Limb (tissue), 2 donors: ENCODE results near the gene ITPKB.
"Not testable (repeated sequence)": the region's sequence is repeated elsewhere in the genome, so short reads cannot be mapped to it uniquely, and the experiment has no call there.

Experiments used
- DNase-seq, 2 donors: peaks; one replicate each; pipeline ENCODE4 v3.0.0-alpha.2; 2016; ENCODE audit errors: extremely low spot score in 2 of 2

ITPKB gene

DNA sequence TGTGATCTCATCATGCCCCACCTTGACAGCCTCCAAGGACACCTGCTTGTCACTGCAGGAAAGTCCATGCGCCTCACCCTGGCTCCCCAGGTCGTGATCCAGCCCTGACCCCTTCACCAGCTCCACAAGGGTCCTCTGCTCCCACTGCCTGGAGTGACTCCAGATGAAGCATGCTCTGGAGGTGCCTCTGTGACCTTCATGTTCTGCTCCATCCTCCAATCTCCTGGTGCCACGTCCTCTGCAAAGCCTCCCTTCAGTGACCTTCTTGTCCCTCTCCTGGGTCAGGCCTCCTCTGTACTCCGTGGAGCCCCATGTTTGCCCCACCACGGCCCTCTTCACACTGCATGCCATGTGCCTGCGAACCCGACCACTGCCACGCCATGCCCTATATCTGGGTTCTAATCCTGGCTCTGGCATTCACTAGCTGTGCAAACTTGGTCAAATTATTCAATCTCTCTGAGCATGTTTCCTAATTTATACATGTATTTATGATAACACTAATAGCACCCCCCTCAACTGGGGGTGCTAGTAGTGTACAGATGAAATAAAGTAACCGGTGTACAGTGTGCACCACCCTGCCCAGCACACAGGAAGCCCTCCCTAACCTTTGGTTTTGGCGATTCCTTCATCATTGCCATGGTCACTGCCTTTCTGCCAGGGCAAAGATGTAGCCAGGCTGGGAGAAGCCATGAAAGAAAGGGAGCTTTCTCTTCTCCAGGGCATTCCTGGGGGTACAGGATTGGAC is 113.1 kb downstream of the ITPKB start:
- DNase-seq: no peak

DNA sequence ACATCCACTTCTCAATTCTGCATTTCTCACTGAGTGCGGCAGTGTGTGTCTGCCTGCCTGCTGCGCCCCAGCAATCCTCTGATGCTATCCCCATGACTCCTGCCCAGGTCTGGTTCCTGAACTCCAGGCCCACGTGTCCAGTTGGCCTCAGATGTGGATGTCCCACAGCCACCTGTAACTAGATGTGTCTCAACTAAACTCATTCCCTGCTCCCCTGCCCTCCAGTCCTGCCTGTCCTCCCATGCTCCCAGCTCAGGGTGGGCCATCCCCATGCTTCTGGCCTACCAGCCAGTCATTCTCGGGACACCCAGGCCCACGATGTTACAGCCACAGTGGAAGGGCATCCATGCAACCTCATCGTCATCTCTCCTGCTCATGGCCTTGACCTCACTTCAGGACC is 113.8 kb downstream of the ITPKB start:
- no peak for DNase-seq

GRCh38 chr1:226624526-226624925 is 114.6 kb downstream of the ITPKB start:
- DNase-seq: no peak

- DNase-seq: no peak
Measured at GRCh38 chr1:226622012-226622411, 117.1 kb downstream of the ITPKB start.

GRCh38 chr1:226619031-226619430 is 120.1 kb downstream of the ITPKB start:
- no peak for DNase-seq

GRCh38 chr1:226618380-226618779 is 120.7 kb downstream of the ITPKB start:
- DNase-seq: no peak

DNA sequence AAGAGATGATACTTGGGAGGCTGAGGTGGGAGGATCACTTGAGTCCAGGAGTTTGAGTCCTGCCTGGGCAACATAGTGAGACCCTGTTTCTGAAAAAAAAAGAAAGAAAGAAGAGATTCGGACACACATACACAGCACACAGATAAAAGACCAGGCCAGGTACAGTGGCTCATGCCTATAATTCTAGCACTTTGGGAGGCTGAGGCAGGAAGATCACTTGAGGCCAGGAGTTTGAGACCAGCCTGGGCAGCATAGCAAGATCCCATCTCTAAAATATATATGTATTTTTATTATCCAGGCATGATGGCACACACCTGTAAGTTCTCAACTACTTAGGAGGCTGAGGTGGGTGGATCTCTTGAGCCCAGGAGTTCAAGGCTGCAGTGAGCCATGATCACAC is 121.4 kb downstream of the ITPKB start:
- DNase-seq: not testable (repeated sequence)

DNA sequence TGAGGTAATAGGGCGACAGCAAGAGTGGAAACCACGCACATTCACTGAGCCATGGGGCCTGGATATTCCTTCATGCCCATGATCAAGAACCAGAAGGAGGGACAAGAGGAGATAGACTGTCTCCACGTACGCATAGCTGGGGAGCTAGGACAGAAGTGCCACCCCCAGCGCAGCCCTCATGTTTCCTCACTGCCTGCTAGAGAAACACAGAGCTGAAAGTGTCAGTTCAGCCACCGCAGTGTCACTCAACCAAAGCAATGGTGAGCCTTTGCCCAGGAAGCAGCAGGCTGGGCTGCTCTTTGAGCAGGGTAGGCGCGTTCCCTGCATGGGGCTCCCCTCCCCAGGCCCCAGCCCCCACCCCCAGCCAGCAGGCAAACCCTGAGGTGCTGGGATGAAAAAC is 122.0 kb downstream of the ITPKB start:
- DNase-seq: no peak

GRCh38 chr1:226616636-226617035 is 122.4 kb downstream of the ITPKB start:
- DNase-seq: no peak

DNA sequence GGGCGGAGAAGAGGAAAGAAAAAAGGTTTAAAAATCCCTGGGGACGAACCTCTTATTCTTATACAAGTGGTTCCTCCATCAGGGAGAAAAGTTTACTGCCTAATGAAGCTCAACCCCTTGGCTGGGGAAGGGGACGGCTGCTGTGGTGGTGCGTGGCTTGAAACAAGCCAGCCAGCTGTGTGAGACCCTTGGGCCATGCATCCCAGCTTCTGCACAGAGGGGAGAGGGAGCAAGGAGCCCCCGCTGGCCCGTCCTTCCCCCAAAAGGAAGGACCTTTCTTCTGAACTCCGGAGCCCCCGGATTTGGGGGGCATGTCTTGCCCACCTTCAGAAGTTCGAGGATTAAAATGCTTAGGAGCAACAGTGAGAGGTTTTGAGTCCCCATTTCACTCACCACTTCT is 123.2 kb downstream of the ITPKB start:
- no peak for DNase-seq

DNA sequence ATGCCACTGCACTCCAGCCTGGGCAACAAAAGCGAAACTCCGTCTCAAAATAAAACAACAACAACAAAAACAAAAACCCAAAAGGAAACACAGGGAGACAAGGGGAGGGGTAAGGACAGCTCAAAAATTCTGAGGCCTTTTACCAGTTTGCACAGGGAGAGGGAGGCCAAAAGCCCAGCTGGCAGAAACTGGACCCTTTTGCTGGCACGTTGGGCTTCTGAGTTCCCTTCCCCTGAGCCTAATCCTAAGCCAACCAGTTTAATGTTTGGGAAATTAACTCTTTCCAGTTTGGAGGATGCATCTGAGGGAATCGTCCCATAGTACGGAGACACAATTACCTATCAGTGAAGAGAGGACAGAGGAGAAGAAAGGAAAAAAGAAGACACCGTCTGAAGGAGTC is 127.1 kb downstream of the ITPKB start:
- DNase-seq: not testable (repeated sequence)

DNA sequence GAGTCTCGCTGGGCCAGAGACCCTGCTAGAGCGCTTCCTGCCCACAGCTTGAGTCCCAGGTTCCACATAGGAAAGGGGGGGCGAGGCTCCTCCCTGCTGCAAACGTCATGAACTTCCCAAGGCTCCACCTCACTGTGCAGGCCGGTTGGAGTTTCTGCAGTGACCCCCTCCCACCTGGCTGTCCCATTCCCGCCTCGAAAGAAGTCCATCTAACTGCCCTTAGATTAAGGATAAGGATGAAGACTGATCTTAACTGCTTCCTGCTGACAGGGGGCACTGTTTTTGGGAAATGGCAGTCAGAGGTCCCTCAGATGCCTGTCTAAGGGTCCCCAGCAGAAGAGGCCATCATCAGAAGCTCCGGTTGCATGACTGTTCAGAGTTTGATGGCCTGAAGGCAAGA is 127.8 kb downstream of the ITPKB start:
- DNase-seq: no peak

DNA sequence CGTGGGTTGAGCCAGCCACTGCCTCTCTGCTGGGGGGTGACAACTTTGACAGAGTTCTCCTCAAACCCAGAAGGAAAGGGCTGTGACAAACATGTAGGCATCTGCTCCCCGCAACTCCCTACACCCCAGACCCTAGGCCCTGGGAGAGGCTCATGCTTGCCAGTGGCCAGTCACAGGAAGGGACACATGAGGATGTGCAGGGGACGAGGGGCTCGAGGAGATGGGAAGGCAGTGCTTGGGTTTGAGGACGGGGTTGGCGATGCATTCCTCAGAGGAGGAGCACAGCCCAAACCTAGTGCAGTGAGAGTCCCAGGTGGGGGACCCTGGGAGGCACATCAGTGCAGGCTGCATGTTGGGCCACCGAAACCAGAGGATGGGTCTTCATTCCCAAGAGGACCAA is 128.4 kb downstream of the ITPKB start:
- DNase-seq: no peak

- DNase-seq: no peak
Measured at GRCh38 chr1:226609836-226610455, 129.1 kb downstream of the ITPKB start.

- peak; percentile 43 to 75 for DNase-seq
Measured at GRCh38 chr1:226608699-226609505, 130.2 kb downstream of the ITPKB start.

DNA sequence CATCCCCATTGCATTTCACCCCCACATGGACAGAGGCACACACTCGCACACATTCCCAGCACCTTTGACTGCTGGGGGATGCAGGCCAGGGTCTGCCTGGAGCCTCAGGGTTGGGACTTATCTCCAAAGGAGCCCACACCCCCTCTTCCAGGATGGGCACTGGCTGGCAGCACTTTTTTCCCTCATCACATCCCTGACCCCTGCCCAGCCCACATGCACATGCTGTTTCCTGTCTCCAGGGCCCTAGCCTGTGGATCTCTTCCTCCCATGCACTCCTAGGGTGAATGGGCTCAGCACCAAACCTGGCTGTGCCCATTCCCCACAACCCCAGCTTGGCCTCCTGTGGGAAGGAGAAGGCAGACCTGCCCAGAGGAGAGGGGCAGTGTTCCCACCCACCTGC is 131.3 kb downstream of the ITPKB start:
- no peak for DNase-seq

GRCh38 chr1:226607268-226607660 is 131.8 kb downstream of the ITPKB start:
- no peak for DNase-seq

GRCh38 chr1:226606311-226607267 is 132.5 kb downstream of the ITPKB start:
- DNase-seq: peak in 1 of 2 donors; percentile 26

DNA sequence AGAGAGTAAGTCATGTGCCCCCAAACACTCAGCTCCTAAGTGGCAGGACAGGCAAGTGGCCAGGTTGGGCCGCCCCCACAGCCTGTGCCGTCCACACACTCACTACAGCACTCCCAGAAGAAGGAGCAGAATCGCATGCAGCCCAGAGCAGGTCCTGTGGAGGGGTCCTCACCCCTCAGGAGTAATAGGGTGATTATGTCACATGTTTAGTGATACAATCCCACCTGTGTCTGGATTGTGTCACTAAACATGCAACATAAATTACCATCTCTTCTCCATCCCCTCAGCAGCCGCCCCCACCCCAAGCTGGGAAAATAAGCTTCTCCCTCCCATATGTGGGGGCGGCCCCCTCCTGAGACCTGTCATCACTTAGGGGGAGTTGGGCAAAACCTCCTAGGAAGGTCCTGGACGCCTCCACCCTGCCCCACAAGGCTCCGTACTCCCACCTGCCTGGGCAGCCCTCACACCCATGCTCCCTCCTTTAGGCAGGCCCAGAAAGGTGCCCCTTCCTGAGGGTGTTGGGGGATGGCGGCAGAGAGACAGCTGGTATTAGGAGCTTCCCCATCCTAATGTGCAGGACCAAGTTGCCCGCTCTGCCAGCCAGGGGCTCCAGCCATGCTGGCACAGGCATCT is 133.6 kb downstream of the ITPKB start:
- no peak for DNase-seq

GRCh38 chr1:226604560-226605317 is 134.3 kb downstream of the ITPKB start:
- DNase-seq: no peak
